Neural crest cell (in vitro differentiated cells): ENCODE results near the gene ASAP2. TPM values are rescaled to one million over a fixed set of nuclear protein-coding genes. Genes with fewer than 3 reads are reported as not detected.

Experiments used
- DNase-seq: peaks from one replicate; pipeline ENCODE4 v3.0.0; 2021; ENCODE audit warnings: low read depth, mixed read lengths, low spot score
- H3K27ac Mint-ChIP-seq: one replicate; pipeline ENCODE4 v1.8.0; 2021; ENCODE audit warnings: mild to moderate bottlenecking, mixed read lengths; ENCODE audit not compliant: unreplicated experiment
- H3K27me3 Mint-ChIP-seq: 2 replicates; pipeline ENCODE4 v1.8.0; 2021; ENCODE audit warnings: low read depth, mild to moderate bottlenecking, mixed read lengths
- H3K36me3 Mint-ChIP-seq: 2 replicates; pipeline ENCODE4 v1.8.0; 2021; ENCODE audit warnings: low read depth, mild to moderate bottlenecking, mixed read lengths
- H3K4me1 Mint-ChIP-seq: 2 replicates; pipeline ENCODE4 v1.8.0; 2021; ENCODE audit warnings: mixed read lengths
- H3K4me3 Mint-ChIP-seq: one replicate; pipeline ENCODE4 v1.8.0; 2021; ENCODE audit warnings: mild to moderate bottlenecking, mixed read lengths
- H3K9me3 Mint-ChIP-seq: 2 replicates; pipeline ENCODE4 v1.8.0; 2021; ENCODE audit warnings: mixed read lengths
- total RNA-seq: library from RNA; stranded (reverse); gene quantifications from 2 replicates; pipeline ENCODE4 v1.2.1, GENCODE V29; 2021
- TF ChIP-seq, protein P1 (sequence below): fragments of 200-600 bp; sonication (generic); conservative IDR thresholded peaks from 2 replicates; pipeline ENCODE4 v1.5.0; 2021; ENCODE audit warnings: antibody characterized with exemption, mild to moderate bottlenecking

The ASAP2 gene
- total RNA-seq, 1 donor from 2014 or later = 48.6 TPM

DNA sequence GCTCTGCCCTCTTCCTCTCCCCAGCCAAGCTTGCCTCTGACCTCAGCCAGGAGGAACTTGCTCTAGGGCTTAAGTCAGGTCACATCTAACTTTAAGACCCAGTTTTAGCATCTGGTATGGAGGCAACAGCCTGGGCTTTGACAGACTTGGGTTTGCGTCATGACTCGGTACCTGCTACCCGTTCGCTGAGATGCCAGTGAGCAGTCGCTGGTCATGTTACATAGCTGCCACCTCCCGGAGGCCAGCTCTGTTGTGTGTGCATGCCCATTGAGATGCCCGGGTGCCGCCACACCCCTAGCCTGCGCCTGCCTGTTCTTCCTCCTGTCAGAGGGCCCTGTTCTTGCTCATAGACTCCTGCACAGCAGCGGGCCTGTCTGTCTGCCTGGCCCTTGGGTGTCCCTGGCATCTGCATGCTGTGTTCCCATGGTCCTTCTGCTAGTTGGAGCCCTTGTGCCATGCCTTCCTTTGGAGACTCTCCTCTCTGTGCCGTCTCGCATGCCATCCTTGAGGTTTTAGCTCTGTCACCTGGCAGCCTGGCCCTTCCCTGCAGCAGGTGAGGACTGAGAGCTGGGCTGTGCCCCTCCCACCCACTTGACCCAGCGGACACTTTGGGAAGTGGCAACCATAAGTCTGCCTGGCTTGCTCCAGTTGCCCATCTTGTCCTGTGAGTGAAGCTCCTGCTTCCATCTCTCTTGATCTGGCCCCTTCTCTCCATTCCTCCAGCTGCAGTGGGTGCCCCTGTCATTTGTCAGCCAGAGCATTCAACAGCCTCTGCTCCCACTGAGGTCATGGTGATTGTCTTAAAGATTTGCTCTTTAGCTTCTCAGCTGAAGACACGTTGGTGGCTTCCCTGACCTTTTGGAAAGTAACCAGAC, 24.9 kb downstream of the ASAP2 start:
- H3K27ac Mint-ChIP-seq = no peak overlapping the region
- H3K36me3 Mint-ChIP-seq = no peaks in the 10 kb centered on the region
- H3K4me1 Mint-ChIP-seq = peaks cover 74% of the 10 kb centered on the region
- TF ChIP-seq, protein P1, sequence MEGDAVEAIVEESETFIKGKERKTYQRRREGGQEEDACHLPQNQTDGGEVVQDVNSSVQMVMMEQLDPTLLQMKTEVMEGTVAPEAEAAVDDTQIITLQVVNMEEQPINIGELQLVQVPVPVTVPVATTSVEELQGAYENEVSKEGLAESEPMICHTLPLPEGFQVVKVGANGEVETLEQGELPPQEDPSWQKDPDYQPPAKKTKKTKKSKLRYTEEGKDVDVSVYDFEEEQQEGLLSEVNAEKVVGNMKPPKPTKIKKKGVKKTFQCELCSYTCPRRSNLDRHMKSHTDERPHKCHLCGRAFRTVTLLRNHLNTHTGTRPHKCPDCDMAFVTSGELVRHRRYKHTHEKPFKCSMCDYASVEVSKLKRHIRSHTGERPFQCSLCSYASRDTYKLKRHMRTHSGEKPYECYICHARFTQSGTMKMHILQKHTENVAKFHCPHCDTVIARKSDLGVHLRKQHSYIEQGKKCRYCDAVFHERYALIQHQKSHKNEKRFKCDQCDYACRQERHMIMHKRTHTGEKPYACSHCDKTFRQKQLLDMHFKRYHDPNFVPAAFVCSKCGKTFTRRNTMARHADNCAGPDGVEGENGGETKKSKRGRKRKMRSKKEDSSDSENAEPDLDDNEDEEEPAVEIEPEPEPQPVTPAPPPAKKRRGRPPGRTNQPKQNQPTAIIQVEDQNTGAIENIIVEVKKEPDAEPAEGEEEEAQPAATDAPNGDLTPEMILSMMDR = no peak
- no peak for DNase-seq
- no peaks in the 10 kb centered on the region for H3K9me3 Mint-ChIP-seq
- no peaks in the 10 kb centered on the region for H3K27me3 Mint-ChIP-seq
- no peak overlapping the region for H3K4me3 Mint-ChIP-seq

DNA sequence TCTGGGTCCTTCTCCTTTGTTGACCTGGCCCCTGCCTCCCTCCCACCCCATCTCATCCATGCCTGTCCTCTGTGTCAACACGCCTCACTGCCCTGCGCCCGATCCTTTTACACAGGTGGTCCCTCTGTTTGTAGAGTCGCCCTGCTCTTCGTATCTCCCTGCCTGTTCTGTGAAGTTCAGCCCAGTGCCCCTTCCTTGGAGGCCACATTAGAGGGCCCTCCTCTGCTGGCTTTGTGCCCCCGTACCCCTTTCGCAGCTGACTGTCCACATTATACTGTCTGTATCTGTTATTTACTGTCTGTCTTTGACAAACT, 25.5 kb downstream of the ASAP2 start:
- H3K4me1 Mint-ChIP-seq = peaks cover 73% of the 10 kb centered on the region
- H3K4me3 Mint-ChIP-seq = no peak overlapping the region

DNA sequence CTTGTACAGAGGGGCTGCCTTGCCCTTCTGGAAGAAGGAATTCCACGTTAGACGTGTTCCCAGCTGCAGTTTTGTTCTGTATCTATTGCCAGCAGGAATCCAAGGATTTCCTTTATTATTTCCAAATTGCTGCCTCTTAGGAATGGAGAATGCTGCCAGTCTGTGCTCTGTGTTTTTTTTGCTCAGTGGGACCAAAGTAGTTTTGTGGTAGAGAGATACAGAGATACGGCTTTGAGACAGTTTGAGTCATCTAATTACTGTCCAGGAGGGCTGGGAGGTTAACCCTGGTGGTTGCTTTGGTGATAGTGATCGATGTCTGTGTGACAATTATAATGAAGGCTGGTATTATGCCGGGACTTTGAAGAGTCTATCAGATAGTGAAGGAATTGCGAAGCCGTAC, 26.3 kb downstream of the ASAP2 start:
- H3K27ac Mint-ChIP-seq = no peak overlapping the region

More for the DNA sequence above, 25.5 kb downstream of the ASAP2 start:
- no peak for DNase-seq
- Mint-ChIP-seq H3K36me3 (no peaks in the 10 kb centered on the region), H3K9me3 (no peaks in the 10 kb centered on the region), H3K27ac (no peak overlapping the region), H3K27me3 (no peaks in the 10 kb centered on the region)
- TF ChIP-seq, protein P1 = no peak

DNA sequence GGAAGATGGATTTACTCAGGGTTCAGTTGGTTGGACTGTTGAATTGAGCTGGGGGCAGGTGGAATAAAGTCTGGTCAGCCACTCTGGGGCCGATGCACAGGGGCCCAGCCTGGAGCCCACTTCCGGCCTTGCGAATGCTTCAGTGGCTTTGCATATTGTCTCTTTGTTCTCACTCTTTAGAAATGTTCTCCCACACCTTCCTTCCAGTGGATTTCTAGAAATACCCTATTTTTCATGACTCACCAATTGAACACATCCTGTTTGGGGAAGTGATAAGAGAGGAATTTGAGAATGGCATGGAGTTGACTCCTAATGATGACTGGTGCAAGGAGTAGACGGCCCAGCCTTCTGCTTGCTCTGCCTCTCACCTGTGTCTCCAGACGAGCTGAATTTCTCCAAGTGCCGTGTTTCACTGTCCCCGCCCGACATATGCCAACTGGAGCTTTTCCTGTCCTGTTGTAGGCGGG, 28.1 kb downstream of the ASAP2 start:
- no peaks in the 10 kb centered on the region for H3K36me3 Mint-ChIP-seq

More for the DNA sequence above, 26.3 kb downstream of the ASAP2 start:
- TF ChIP-seq, protein P1 = no peak
- H3K4me1 Mint-ChIP-seq = peaks cover 69% of the 10 kb centered on the region
- no peaks in the 10 kb centered on the region for H3K9me3 Mint-ChIP-seq
- no peak for DNase-seq
- no peaks in the 10 kb centered on the region for H3K36me3 Mint-ChIP-seq
- no peak overlapping the region for H3K4me3 Mint-ChIP-seq
- no peaks in the 10 kb centered on the region for H3K27me3 Mint-ChIP-seq

DNA sequence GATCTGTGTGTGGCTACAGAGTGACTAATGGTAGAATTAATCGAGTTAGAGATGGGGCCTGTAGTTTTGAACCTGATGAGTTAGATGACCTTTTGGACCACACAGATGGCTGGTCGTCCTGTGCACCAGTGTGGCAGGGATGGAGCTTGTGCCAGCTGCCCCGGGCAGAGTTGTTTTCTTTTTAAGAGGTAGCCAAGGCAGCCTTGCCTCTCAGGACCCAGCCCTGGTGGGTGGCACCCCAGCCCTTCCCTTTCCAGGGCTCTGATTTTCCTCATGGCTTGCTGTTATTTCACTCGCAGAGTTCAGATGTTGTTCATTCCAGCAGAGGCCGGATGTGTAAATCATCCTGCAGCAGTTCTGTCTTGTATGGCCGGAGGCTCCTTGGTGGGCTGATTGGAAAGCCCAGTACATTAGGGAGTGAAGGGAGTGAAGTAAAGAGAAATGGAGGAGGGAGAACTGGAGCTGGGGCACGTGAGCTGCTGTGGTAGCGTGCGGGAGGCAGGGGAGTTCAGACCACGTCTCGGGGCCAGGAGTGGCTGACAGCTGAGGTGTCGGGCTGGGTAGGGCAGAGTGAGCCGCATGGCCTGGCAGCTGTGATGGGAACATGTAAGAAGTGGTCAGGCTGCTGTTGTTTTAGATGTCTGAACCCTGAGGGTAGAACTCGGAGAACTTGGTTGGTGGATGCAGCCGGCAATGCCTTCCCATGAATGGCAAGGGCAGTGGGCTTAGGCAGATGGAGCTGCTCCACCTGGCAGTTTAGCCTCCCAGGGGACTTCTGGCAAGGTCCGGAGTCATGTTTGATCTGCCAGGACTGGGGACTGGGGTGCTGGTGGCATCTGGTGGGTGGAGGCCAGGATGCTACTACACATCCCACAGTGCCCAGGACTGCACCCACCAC, 28.8 kb downstream of the ASAP2 start:
- no peak overlapping the region for H3K4me3 Mint-ChIP-seq
- TF ChIP-seq, protein P1 = no peak
- no peaks in the 10 kb centered on the region for H3K27me3 Mint-ChIP-seq
- H3K27ac Mint-ChIP-seq = peak overlapping the region; percentile 24
- no peak for DNase-seq
- H3K36me3 Mint-ChIP-seq = no peaks in the 10 kb centered on the region
- no peaks in the 10 kb centered on the region for H3K9me3 Mint-ChIP-seq
- peaks cover 65% of the 10 kb centered on the region for H3K4me1 Mint-ChIP-seq

More for the DNA sequence above, 28.1 kb downstream of the ASAP2 start:
- peak overlapping the region; percentile 5 for H3K4me3 Mint-ChIP-seq
- peak overlapping the region; percentile 48 for H3K27ac Mint-ChIP-seq
- no peaks in the 10 kb centered on the region for H3K9me3 Mint-ChIP-seq
- no peak for DNase-seq
- H3K27me3 Mint-ChIP-seq = no peaks in the 10 kb centered on the region
- peaks cover 68% of the 10 kb centered on the region for H3K4me1 Mint-ChIP-seq
- TF ChIP-seq, protein P1 = no peak
